Peyer's patch (tissue), 4 donors: ENCODE results near the gene GNAO1.

Source experiments
- POLR2A ChIP-seq, 2 donors: fragments of 450-650 bp; IDR thresholded peaks; one replicate each; pipeline ENCODE4 v1.5.1; 2017; ENCODE audit warnings: antibody characterized with exemption in 2 of 2, mild to moderate bottlenecking in 2 of 2, moderate library complexity in 2 of 2
- TF ChIP-seq, protein P1 (sequence below), 6 experiments: fragments of 450-650 bp in 4 of 6; fragments of 200-600 bp in 2 of 6; sonication (generic) in 1 of 6; IDR thresholded peaks; one replicate each; pipeline ENCODE4 v1.5.1; 2017 to 2019; ENCODE audit warnings: antibody characterized with exemption in 6 of 6, mild to moderate bottlenecking in 3 of 6, moderate library complexity in 1 of 6

DNA sequence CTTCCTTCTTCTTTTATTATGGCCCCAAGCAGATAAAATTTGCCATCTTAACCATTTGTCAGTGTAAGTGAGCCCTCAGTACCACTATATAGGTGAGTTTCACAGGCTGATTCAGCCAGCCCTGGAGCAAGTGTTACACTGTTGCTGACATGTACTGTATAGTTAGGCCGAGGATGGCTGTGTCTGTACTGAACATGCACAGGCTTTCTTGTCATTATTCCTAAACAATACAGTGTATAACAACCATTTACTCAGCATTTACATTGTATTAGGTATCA is 180.3 kb downstream of the GNAO1 start:
- TF ChIP-seq, protein P1, sequence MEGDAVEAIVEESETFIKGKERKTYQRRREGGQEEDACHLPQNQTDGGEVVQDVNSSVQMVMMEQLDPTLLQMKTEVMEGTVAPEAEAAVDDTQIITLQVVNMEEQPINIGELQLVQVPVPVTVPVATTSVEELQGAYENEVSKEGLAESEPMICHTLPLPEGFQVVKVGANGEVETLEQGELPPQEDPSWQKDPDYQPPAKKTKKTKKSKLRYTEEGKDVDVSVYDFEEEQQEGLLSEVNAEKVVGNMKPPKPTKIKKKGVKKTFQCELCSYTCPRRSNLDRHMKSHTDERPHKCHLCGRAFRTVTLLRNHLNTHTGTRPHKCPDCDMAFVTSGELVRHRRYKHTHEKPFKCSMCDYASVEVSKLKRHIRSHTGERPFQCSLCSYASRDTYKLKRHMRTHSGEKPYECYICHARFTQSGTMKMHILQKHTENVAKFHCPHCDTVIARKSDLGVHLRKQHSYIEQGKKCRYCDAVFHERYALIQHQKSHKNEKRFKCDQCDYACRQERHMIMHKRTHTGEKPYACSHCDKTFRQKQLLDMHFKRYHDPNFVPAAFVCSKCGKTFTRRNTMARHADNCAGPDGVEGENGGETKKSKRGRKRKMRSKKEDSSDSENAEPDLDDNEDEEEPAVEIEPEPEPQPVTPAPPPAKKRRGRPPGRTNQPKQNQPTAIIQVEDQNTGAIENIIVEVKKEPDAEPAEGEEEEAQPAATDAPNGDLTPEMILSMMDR (IDR thresholded peaks at IDR 0.05), result no peak
- TF ChIP-seq POLR2A (IDR thresholded peaks at IDR 0.05), result no peak
